Measurements from ENCODE around the gene AMACR. TPM values are rescaled to one million over a fixed set of nuclear protein-coding genes. Genes with fewer than 3 reads are reported as not detected.

The AMACR gene
- total and polyA plus RNA-seq, 2 experiments from 2014 or later = 6.7 to 12.6 TPM

GRCh38 chr5:34047143-34047542, 39.3 kb upstream of the AMACR start:
- H3F3A ChIP-seq (replicated peaks; ENCODE audit: low read depth) = no peaks in the 10 kb centered on the region
- no peak overlapping the region for H3K27ac ChIP-seq (ENCODE audit: low read depth)
- peaks cover 2% of the 10 kb centered on the region for H3K27me3 Mint-ChIP-seq (ENCODE audit: insufficient read depth, low read depth, poor library complexity)
- peaks cover 13% of the 10 kb centered on the region; the same call in 1 of the 2 replicates for H3K36me3 ChIP-seq (ENCODE audit: insufficient read depth)
- H3K36me3 Mint-ChIP-seq (ENCODE audit: low read depth) = no peaks in the 10 kb centered on the region
- H3K4me3 Mint-ChIP-seq = no peak overlapping the region
- TF ChIP-seq ZNF462 (CRISPR knock-in tag; IDR thresholded peaks at IDR 0.05) = no peak
- TF ChIP-seq NANOG (IDR thresholded peaks at IDR 0.05; ENCODE audit: borderline replicate concordance) = no peak
- TF ChIP-seq, protein P1, sequence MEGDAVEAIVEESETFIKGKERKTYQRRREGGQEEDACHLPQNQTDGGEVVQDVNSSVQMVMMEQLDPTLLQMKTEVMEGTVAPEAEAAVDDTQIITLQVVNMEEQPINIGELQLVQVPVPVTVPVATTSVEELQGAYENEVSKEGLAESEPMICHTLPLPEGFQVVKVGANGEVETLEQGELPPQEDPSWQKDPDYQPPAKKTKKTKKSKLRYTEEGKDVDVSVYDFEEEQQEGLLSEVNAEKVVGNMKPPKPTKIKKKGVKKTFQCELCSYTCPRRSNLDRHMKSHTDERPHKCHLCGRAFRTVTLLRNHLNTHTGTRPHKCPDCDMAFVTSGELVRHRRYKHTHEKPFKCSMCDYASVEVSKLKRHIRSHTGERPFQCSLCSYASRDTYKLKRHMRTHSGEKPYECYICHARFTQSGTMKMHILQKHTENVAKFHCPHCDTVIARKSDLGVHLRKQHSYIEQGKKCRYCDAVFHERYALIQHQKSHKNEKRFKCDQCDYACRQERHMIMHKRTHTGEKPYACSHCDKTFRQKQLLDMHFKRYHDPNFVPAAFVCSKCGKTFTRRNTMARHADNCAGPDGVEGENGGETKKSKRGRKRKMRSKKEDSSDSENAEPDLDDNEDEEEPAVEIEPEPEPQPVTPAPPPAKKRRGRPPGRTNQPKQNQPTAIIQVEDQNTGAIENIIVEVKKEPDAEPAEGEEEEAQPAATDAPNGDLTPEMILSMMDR (conservative IDR thresholded peaks at IDR 0.05; ENCODE audit: low read depth in 2 of 2) = no peak
- H3K4me1 Mint-ChIP-seq = peaks cover 3% of the 10 kb centered on the region; the same call in 1 of the 3 replicates
- no peak overlapping the region; the same call in 1 of the 2 replicates for H3K4me2 ChIP-seq
- DNase-seq (ENCODE audit: low spot score) = no peak
- no peak overlapping the region for H3K27ac Mint-ChIP-seq
- no peaks in the 10 kb centered on the region for H4K20me1 ChIP-seq (replicated peaks; ENCODE audit: insufficient read depth)
- no peaks in the 10 kb centered on the region for H3K4me1 ChIP-seq (ENCODE audit: insufficient read depth)
- H3K4me3 ChIP-seq = no peak overlapping the region
- H3K79me2 ChIP-seq (replicated peaks; ENCODE audit: insufficient read depth) = no peaks in the 10 kb centered on the region
- no peaks in the 10 kb centered on the region for H3K9me3 Mint-ChIP-seq
- H3K27me3 ChIP-seq (ENCODE audit: insufficient read depth) = no peaks in the 10 kb centered on the region
- no peak overlapping the region for H2AFZ ChIP-seq
- ATAC-seq = no peak
- H3K9me2 ChIP-seq (ENCODE audit: insufficient read depth) = peaks cover 8% of the 10 kb centered on the region; the same call in 1 of the 2 replicates

GRCh38 chr5:34045996-34046395, 38.1 kb upstream of the AMACR start:
- Histone ChIP-seq H3K27ac (ENCODE audit: low read depth) (no peak overlapping the region), H3K4me1 (ENCODE audit: insufficient read depth) (no peaks in the 10 kb centered on the region), H3K27me3 (ENCODE audit: insufficient read depth) (no peaks in the 10 kb centered on the region), H3K4me2 (no peak overlapping the region), H3F3A (replicated peaks; ENCODE audit: low read depth) (no peaks in the 10 kb centered on the region), H3K4me3 (no peak overlapping the region), H2AFZ (no peak overlapping the region), H3K36me3 (ENCODE audit: insufficient read depth) (peaks cover 9% of the 10 kb centered on the region; the same call in 1 of the 2 replicates), H3K9me2 (ENCODE audit: insufficient read depth) (peaks cover 11% of the 10 kb centered on the region; the same call in 1 of the 2 replicates), H4K20me1 (replicated peaks; ENCODE audit: insufficient read depth) (no peaks in the 10 kb centered on the region), H3K79me2 (replicated peaks; ENCODE audit: insufficient read depth) (no peaks in the 10 kb centered on the region)
- no peaks in the 10 kb centered on the region for H3K9me3 Mint-ChIP-seq
- no peaks in the 10 kb centered on the region for H3K36me3 Mint-ChIP-seq (ENCODE audit: low read depth)
- H3K27me3 Mint-ChIP-seq (ENCODE audit: insufficient read depth, low read depth, poor library complexity) = peaks cover 2% of the 10 kb centered on the region
- ATAC-seq (no peak), DNase-seq (ENCODE audit: low spot score) (no peak)
- H3K4me3 Mint-ChIP-seq = no peak overlapping the region
- no peak overlapping the region for H3K27ac Mint-ChIP-seq
- H3K4me1 Mint-ChIP-seq = peaks cover 3% of the 10 kb centered on the region; the same call in 1 of the 3 replicates
- TF ChIP-seq JUNB (IDR thresholded peaks at IDR 0.05; ENCODE audit: unreplicated experiment) = no peak
- no peak for TF ChIP-seq ETS1 (IDR thresholded peaks at IDR 0.05)
- TF ChIP-seq STAT1 (IDR thresholded peaks at IDR 0.05; ENCODE audit: unreplicated experiment) = no peak
